ENCODE measurements around the gene AKR1B15.
"Not testable (repeated sequence)": the region's sequence is repeated elsewhere in the genome, so short reads cannot be mapped to it uniquely, and the experiment has no call there.

The AKR1B15 gene

DNA sequence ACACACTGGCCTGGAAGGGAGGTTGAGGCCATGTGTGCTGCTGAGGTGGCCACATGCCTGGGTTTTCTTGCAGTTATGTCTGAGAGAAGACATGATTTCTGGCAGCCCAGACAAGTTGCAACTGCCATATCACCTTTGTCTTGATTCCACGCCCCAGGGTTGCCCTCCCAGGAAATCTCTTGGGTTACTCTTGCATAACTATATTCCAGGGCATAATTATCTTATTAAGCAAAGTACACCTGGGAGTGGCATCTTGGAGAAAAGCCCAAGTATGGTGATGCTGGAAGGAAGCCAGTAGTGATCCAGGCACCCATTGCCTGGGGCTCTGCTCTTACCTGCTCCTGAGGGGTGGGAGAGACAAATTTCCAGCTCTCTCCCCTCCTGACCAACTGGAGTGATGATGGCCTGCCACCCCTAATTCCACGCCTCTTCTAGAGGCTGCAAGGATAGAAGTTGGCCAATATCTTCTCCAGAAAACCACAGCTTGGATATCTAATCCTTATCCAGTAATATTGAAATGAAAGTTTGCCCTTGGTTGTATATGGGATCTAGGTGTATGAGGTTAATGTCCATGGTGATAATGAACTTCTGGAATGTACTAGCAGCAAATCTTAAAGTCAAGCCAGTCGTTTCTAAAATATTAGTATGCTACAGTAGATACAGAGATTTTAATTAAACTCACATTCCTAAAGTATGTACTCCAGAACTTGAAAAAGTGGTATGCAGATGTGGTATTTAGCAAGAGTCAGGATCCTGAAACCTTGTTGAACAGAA is 16.5 kb upstream of the AKR1B15 start:
- no peak for DNase-seq

DNA sequence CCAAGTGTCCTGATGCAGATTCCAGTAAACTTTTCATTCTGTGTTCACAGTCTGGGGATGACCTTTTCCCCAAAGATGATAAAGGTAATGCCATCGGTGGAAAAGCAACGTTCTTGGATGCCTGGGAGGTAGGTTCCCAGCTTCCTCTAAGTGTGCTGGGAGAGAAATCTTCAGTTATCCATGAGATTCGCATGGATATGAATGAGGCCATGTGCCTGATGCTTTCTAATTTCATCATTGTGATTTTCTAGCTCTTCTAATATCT is 16.0 kb upstream of the AKR1B15 start:
- no peak for DNase-seq

DNA sequence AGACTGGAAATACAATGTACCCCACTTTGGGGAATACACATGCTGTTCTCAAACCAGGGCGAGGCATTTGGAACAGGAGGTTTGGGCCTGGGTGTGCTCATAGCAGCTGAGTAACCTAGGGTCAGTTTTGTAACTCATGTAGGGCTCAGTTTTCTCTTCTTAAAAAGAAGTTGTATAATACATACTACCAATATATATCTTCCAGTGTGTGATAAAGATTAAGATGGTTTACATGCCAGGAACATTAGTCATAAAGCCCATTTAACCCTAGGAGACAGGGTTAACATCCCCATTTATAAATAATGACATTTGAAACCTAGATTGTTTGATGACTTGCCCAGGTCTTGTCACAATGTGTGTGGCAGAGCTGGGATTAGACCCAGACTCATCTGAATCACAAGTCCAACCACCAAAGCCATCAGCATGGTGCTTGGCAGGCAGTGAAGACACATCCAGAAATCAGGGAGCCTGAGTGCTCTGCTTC is 15.6 kb upstream of the AKR1B15 start:
- no peak for DNase-seq

DNA sequence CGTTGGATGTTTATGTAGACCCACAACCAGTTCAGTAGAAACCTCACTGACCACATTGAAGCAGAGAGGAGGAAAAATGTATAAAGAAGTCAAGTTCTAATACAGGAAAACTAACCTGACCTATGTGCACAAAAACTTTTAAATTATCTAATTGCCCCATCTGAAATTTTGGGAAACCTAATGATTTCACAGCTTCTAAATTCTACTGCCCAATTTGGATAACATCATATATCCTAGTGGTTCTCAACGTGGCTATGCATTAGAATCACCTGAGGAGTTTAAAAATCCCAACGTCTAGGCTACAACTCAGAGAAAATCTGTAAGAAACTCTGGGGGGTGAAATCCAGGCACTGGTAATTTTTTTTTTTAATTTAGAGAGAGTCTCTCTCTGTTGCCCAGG is 14.3 kb upstream of the AKR1B15 start:
- no peak for DNase-seq

DNA sequence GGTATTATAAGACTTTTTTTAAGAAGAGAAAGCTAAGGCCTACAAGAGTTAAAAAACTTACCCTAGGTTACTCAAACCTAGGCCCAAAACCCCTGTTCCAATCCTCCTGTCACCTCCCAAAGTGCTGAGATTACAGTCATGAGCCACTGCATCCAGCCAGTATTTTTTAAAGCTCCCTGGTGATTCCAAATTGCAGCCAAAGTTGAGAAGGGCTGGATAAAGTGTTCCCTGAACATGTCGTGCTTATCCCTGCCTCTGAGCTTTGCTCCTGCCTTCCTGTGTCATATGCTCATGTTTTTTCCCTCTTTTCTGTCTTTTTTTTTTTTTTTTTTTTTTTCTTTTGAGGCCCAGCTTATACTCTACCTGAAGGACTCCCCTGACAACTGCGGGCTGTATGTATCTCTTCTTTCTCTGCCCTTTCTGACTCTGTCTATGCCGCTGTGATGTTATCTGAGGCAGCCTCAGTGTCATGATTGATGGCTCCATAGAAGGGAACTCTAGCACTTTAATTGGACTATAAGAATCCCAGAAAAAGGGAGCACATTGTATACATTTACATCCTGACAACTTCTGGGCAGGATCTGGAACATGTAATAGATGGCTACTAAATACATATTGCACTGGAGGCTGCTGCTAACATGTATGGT is 13.5 kb upstream of the AKR1B15 start:
- no peak for DNase-seq

DNA sequence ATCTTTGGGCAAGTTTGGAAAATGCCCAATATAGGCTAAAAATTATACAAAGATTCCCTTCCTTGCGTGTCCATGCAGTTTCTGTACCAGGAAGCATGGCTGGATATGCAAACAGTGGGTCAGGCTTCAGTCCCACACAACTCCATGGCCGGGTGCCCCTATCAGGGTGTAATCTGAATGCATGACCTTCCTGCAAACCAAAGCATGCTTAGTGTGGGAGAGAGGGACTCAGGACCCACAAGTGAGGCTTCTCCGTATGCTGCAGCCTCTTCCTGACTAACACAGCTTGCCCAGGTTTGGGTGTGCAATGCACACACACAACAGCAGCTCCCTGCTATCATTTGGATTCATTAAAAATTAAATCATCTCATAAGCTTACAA is 13.0 kb upstream of the AKR1B15 start:
- no peak for DNase-seq

DNA sequence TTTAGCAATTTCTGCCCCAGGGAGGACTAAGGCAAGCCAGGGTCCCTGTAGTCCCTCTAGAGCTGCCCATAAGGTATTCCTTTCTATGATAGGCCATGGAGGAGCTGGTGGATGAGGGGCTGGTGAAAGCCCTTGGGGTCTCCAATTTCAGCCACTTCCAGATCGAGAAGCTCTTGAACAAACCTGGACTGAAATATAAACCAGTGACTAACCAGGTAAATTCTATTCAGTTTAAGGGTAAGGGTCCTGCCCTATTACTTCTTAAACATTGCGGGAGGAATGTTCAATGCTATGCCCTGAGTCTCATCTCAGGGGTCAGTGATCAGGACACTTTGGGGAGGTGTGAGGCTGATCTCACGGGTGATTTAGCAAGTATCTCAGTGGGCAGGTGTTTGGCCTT is 12.4 kb upstream of the AKR1B15 start:
- not testable (repeated sequence) for DNase-seq

DNA sequence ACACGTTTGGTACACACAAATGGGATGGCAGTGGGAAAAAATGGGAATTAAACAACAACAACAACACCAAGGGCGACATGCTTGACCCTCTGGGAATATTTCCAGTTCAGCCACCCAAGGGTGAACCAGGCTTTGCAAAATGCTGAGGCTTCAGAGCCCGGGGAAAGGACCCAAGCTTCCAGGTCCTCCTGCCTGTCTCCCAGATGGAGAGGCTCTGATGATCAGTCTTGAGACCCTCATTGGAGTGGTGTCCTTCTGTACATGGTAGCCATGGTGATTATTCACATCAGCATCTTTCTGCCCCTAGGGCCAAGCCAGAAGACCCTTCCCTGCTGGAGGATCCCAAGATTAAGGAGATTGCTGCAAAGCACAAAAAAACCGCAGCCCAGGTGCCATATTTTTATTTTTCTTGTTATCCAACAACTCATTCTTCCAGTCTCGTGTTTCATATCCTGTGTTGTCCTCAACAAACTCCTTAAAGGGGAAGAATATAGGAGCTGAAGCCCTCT is 11.6 kb upstream of the AKR1B15 start:
- not testable (repeated sequence) for DNase-seq

DNA sequence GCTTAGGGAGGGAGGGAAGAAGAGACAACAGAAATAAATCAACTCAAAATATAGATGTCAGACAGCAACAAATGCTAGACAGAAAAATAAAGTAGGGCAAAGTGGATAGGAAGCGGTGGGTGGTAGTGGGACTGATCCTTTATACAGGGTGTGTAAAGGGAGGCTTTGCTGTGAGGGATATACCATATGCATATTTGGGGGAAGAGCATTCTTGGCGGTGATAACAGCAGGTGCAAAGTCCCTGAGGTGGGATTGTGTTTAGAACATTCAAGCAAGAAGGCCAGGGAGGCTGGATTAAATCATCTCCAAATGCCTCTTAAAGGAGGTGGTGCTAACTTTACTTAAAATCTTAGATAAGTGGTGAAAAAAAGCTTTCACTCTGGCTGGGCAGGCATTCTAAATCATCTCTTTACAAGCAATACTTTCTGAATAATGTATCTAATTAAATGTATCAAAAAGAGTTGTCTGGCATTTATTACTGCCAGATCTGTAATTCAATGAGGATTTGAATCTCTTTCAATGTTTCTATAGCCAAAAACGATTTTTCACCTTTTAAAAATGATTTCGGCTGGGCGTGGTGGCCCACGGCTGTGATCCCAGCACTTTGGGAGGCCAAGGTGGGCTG is 9.4 kb upstream of the AKR1B15 start:
- DNase-seq: no peak

DNA sequence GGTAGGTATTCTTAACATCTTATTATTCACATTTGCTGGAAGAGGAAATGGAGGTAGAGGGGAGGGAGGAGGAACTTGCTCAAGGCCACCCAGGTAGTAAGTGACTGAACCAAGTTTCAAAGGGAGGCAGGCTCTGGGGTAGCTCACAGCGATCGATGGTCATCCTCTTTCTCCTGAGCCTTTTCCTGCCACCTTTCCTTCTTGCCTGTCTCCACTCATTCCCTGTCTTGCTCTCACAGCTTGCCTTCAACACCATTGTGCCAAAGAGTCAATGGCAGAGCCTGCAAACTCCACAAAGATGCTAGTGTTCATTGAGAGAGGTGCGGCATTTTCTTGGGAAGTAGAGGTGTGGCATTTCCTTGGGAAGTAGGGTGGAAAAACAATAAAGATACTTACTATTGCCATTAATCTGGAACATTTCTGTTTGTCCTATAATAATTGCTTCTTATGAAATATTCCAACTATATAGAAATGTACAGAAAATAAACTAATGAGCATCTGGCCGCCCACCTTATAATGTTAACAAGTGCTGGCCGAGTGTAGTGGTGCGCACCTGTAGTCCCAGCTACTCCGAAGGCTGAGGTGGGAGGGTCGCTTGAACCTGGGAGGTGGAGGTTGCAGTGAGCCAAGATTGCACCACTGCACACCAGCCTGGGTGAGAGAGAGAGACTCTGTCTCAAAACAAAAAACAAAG is 7.3 kb upstream of the AKR1B15 start:
- not testable (repeated sequence) for DNase-seq

DNA sequence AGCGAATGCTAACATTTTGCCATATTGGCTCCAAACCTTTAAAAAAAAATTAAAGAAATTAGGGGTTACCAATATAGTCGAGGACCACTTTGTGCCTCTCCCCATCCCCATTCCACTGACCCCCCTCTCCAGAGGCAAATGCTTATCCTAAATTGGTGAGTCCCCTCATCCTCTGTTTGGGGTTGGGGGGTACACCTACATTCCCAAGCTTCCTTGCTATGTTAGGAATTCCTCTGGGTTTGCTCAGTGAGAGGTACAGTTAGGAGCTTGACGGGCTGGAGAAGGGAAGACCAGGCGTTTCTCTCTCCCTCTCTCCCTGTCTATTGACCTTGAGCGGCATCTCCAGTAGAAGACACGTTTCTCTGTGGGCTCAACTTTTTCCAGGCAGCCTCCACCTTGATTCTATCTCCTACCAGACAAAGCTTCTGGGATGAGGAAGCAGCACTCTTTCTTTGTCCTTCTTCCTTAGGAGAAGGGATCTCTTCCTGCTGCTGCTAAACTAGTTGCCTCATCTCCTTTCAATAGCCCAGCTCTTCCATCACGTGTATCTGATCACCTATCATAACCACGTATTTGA is 6.6 kb upstream of the AKR1B15 start:
- no peak for DNase-seq

DNA sequence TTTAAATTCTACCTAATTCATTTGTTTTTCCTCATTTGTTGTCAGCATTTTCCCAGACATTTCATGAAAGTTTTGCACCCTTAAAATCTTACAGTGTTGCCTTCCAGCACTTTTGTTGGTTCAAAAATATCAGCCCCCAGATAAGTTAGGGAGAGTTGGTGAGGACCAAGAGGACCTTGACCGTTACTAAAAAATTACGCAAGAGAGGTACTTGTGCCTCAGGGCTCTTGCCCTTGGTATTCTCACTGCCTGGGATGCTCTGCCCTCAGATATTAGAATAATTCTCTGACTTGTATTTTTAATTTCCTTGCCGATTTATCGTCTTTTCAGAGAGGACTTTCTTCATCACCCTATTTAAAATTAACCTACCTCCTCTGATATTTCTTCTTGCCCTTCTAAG is 3.5 kb upstream of the AKR1B15 start:
- no peak for DNase-seq

DNA sequence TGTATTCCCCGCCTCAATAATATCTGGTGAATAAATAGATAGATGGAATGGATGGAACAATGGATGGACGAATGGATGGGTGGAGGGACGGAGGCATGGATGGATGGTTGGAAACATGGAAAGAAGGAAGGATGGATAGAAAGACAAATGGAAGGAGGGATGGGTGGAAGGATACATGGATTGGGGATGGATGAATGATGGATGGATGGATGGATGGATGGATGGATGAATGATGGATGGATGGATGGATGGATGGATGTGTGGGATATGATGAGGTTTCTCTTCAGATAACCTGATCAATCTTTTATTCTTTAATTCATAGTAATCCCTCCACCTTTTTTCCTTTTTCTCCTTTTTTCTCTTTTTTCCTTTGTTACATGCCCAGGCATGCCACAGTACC is 3.0 kb upstream of the AKR1B15 start:
- no peak for DNase-seq

DNA sequence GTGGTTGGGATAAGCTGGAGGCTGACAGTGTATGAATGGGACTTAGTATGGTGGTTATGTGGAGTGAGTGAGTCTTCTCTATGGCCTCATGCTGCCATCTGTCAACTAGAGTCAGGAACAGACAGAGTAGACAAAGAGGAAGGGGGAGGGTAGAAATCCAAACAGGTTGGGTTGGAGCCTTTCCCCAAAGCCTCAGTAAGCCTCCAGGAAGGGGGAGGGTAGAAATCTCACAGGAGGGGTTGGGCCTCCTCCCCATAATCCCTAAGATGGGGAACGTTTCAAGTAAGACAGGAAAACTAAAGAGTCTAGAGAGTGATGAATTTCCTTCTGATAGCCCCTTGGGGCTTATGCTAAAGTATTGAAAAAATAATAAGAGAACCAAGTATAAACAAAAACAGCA is 2.0 kb upstream of the AKR1B15 start:
- no peak for DNase-seq

DNA sequence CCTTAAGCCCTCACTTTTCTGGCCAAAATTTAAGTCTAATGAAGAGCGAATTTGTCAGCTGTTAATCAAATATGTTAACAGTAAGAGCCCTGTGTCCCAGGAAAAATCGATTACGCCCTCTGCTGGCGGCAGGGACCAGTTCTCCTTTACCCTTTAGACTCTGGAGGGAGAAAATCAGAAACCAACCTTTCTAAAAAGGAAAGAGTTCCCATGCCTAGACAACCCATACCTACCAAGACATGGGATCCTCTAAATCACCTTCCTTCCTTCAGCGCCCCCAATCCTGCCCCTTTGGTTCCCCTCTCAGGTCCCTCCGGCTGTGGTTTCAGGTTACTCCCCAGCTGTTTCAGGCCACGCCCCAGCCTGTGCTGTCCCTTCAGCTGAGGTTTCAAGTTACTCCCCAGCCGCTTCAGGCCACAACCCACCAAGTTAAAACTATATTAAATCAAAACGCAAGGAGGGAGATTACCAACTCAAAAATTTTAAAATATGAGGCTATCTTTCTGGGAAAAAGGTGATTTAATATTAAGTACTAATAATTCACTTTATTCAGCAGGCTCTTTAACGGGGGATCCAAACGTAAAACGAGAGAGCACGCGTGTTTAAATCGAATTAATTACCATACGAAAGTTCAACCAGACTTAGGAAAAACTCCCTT is 1.4 kb upstream of the AKR1B15 start:
- DNase-seq: peak in 43 of 51 donors; percentile 2 to 74 (median 27)

DNA sequence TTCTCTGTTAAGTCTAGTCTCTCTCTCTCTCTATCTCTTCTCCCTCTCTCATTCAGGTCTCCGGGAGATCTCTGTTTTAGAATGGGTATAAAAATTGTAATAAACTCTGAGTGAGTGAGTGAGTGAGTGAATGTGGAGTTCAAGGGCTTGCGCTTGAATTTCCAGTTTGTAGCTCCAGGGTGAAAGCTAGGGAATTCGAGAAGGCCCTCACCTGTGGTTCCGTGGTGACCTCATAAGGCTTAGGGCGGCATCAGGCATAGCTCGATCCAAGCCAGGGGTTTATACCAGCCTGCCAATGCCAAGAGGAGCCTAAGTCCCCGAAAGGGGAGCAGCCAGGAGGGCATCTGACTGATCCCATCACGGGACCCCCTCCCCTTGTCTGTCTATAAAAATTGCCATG is 456 bp downstream of the AKR1B15 start:
- DNase-seq: no peak

DNA sequence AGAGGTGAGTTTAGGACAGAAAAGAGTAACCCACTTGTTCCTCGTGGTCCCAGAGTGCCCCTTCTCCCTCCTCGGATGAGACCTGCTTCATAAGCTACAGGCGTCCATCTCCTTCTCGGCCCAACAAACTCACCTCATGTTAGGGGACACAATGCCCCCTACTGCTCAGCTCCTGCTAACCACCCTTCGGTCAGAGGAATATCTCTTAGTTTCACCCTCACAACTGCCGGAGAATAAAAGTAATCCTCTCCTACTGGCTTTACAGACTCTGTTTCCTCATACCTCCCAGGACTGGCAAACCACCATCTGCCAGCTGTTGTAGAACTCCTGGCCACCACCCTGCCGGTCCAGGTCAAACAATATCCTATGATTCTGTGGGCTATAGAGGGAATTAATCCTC is 3.2 kb downstream of the AKR1B15 start:
- DNase-seq: no peak

DNA sequence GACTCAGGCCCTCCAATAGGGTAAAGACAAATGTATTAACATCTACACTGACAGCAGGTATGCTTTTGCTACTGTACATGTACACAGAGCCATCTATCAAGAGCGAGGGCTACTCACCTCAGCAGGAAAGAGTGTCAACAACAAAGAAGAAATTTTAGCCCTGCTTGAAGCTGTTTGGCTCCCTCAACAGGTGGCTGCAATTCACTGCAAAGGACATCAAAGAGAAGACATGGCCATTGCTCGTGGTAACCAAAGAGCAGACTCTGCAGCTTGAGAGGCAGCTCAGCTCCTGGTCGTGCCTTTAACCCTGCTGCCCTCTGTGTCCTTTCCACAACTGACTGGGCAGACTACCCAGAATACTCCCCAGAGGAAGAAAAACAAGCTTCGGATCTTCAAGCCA is 5.1 kb downstream of the AKR1B15 start:
- DNase-seq: no peak

DNA sequence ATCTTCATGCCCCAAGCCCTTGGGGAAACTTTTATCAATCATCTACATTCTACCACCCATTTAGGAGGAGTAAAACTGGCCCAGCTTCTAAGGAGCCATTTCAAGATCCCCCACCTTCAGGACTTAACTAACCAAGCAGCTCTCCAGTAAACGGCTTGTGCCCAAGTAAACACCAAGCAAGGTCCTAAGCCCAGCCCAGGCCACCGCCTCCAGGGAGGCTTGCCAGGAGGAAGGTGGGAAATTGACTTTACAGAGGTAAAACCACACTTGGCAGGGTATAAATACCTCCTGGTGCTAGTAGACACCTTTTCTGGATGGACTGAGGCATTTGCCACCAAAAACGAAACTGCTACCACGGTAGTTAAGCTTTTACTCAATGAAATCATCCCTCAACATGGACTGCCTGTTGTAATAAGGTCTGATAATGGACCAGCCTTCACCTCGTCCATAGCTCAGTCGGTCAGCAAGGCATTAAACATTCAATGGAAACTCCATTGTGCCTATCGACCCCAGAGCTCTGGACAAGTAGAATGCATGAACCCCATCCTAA is 5.6 kb downstream of the AKR1B15 start:
- DNase-seq: no peak

DNA sequence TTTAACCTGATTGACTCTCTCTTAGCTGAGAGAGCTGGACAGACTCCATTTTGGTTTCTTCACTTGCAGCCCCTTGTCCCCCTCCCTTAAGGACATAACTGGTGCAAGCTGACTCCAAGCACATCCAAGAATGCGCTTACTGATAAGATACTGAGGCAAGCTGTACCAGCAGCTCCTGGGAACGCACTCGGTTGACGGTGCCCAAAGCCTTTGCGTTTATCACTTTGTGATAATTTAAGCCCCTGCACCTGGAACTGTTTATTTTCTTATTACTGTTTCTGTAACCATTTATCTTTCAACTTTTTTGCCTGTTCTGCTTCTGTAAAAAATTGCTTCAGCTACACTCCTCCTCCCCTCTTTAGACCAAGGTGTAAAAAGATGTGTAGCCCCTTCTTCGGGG is 8.5 kb downstream of the AKR1B15 start:
- no peak for DNase-seq

DNA sequence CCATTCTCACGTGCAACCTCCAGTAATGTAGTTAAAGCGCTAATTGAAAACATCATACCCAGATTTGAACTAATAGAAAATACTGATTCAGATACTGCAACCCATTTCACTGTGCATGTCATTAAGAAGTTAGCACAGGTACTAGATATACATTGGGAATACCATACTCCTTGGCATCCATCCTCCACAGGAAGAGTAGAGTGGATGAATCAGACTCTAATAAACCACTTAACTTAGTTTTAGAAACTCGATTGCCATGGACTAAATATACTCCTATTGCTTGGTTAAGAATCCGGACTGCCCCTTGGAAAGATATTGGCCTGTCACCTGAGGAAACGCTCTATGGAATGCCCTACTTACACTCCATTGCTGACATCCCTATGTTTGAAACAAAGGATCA is 9.5 kb downstream of the AKR1B15 start:
- no peak for DNase-seq

All from hypothalamus (tissue), 51 donors.